ENCODE measurements around the gene LGI4. TPM values are rescaled to one million over a fixed set of nuclear protein-coding genes. Genes with fewer than 3 reads are reported as not detected.

Gene LGI4
- total RNA-seq, 1 experiment from 2014 or later, result not detected

DNA sequence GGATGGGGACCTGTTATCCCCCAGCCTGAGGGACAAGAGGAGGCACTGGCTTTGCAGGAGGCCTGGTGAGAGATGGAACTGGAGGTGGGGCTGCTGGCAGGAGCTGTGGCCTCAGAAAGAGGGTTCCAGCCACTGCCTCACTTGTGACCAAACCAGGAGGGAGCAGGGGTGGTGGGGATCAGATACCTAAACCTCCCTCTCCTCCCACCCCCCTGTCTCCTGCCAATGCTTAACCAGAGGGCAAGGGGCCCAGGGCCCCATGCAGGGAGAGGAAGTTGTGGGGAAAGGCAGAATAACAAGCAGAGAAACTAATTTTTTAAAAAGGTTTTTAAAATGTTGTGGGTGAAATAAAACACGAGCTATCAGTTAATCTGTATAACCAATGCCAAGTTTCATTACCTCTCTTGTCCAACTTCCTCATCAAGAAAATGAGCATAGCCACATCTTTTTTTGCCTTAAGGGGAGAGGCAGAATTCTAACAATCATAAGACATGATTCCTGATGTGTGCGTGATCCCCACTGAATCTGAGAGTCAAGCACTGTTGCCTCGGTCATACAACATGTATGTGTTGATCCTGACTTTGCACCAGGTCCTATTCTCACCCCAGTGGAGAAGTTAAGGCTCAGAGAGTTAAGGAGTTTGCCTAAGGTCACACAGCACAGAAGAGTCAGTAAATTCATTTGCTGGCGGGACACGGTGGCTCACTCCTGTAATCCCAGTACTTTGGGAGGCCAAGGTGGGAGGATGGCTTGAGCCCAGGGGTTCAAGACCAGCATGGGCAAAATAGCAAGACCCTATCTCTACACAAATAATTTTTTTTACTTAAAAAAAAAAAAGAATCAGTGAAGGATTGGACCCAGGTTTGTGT is 32.6 kb upstream of the LGI4 start:
- BruUV-seq (replicated peaks), result no TSS peak
- Histone ChIP-seq H3K9me3 (ENCODE audit: low read depth, low read length, poor library complexity, severe bottlenecking) (peaks cover 5% of the 10 kb centered on the region), H3K4me1 (ENCODE audit: insufficient read depth, low read length, poor library complexity, severe bottlenecking) (no peaks in the 10 kb centered on the region), H3K4me3 (ENCODE audit: low read depth, low read length, poor library complexity, severe bottlenecking) (no peak overlapping the region), H3K27me3 (replicated peaks; ENCODE audit: insufficient read depth, low read depth, low read length, poor library complexity) (no peaks in the 10 kb centered on the region), H3K36me3 (ENCODE audit: insufficient read depth, low read length, poor library complexity, severe bottlenecking) (no peaks in the 10 kb centered on the region), H3K27ac (ENCODE audit: low read depth, low read length, poor library complexity, severe bottlenecking) (no peak overlapping the region)
- TF ChIP-seq EZH2 (IDR thresholded peaks at IDR 0.05; ENCODE audit: borderline replicate concordance, low read depth, low read length, poor library complexity, severe bottlenecking), result no peak
- TF ChIP-seq, protein P1, sequence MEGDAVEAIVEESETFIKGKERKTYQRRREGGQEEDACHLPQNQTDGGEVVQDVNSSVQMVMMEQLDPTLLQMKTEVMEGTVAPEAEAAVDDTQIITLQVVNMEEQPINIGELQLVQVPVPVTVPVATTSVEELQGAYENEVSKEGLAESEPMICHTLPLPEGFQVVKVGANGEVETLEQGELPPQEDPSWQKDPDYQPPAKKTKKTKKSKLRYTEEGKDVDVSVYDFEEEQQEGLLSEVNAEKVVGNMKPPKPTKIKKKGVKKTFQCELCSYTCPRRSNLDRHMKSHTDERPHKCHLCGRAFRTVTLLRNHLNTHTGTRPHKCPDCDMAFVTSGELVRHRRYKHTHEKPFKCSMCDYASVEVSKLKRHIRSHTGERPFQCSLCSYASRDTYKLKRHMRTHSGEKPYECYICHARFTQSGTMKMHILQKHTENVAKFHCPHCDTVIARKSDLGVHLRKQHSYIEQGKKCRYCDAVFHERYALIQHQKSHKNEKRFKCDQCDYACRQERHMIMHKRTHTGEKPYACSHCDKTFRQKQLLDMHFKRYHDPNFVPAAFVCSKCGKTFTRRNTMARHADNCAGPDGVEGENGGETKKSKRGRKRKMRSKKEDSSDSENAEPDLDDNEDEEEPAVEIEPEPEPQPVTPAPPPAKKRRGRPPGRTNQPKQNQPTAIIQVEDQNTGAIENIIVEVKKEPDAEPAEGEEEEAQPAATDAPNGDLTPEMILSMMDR (conservative IDR thresholded peaks at IDR 0.05; ENCODE audit: low read depth, low read length), result no peak
- intact Hi-C loops (cut with micrococcal nuclease; ENCODE audit: unreplicated experiment), result no loop called here
- POLR2A ChIA-PET (ENCODE audit: low non-redundant PET), result no interaction called here
- no peak for DNase-seq (ENCODE audit: low spot score)
- CTCF ChIA-PET, result no interaction called here

DNA sequence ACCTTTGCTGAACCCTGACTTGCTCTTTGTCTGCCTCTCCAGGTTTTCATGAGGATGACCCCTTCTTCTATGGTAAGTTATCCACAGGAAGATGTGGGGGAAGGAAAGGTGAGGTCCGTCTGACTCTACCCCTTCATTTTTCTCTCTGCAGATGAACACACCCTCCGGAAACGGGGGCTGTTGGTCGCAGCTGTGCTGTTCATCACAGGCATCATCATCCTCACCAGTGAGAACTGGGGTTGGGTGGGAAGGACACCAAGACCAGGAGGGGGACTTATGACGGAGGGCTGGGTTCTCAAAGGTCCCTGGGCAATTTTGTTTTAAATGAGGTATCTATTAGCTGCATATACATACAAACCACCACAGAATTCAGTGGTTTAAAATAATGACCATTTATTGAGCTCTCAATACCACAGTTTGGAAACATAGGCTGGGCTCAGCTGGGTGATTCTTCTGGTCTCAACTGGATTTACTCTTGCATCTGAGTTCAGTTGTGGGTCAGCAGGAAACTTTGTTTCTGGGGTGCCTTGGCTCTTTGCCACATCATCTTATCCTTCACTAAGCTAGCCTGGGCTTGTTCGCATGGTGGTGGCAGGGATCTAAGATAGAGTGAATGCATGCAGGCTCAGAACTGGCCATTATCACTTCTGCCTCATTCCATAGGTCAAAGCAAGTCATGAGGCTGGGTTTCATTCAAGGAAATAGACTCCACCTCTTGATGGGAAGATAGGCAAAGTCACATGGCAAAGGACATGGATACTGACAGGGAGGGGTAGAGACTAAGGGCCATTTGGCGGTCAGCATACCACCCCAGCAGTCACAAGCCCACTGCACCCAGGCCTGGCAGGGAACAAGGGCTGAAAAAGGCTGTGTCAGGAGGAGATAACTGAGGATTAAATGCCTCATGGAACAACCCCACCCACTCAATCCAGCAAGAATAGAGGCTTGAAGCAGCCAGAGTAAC is 31.5 kb upstream of the LGI4 start:
- Histone ChIP-seq H3K27me3 (replicated peaks; ENCODE audit: insufficient read depth, low read depth, low read length, poor library complexity) (no peaks in the 10 kb centered on the region), H3K9me3 (ENCODE audit: low read depth, low read length, poor library complexity, severe bottlenecking) (peaks cover 5% of the 10 kb centered on the region), H3K27ac (ENCODE audit: low read depth, low read length, poor library complexity, severe bottlenecking) (no peak overlapping the region), H3K4me3 (ENCODE audit: low read depth, low read length, poor library complexity, severe bottlenecking) (no peak overlapping the region), H3K4me1 (ENCODE audit: insufficient read depth, low read length, poor library complexity, severe bottlenecking) (no peaks in the 10 kb centered on the region), H3K36me3 (ENCODE audit: insufficient read depth, low read length, poor library complexity, severe bottlenecking) (no peaks in the 10 kb centered on the region)
- ChIA-PET CTCF (no interaction called here), POLR2A (ENCODE audit: low non-redundant PET) (interaction anchor here (0.6 kb wide), 1 partner anchor 53 kb away, joined by 3 read pairs; no protein-coding TSS in a partner anchor)
- intact Hi-C loops (cut with micrococcal nuclease; ENCODE audit: unreplicated experiment), result no loop called here
- no peak for TF ChIP-seq EZH2 (IDR thresholded peaks at IDR 0.05; ENCODE audit: borderline replicate concordance, low read depth, low read length, poor library complexity, severe bottlenecking)
- TF ChIP-seq, protein P1 (conservative IDR thresholded peaks at IDR 0.05; ENCODE audit: low read depth, low read length), result no peak
- BruUV-seq (replicated peaks), result no TSS peak
- no peak for DNase-seq (ENCODE audit: low spot score)

DNA sequence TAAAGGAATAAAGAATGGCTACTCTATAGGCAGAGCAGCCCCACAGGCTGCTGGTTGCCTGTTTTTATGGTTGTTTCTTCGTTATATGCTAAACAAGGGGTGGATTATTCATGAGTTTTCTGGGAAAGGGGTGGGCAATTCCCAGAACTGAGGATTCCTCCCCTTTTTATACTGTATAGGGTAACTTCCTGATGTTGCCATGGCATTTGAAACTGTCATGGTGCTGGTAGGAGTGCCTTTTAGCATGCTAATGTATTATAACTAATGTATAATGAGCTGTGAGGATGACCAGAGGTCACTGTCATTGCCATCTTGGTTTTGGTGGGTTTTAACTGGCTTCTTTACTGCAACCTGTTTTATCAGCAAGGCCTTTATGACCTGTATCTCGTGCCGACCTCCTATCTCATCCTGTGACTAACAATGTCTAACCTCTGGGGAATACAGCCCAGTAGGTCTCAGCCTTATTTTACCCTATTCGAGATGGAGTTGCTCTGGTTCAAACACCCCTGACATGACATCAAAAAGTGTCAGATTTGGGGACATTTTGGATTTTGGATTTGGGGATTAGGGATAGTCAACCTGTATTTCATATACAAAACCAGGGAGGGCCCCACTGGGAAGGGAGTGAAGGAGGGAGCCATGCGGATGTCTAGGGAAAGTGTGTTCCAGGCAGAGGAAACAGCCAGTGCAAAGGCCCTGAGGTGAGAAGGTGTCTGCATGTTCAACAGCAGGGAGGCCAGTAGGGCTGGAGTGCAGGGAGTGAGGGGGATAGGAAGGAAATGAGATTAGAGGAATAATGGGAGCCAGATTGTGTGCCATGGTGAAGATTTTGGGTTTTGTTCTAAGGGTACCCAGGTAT is 30.6 kb upstream of the LGI4 start:
- POLR2A ChIA-PET (ENCODE audit: low non-redundant PET), result no interaction called here
- BruUV-seq (replicated peaks), result no TSS peak
- Histone ChIP-seq H3K36me3 (ENCODE audit: insufficient read depth, low read length, poor library complexity, severe bottlenecking) (no peaks in the 10 kb centered on the region), H3K4me3 (ENCODE audit: low read depth, low read length, poor library complexity, severe bottlenecking) (no peak overlapping the region), H3K27ac (ENCODE audit: low read depth, low read length, poor library complexity, severe bottlenecking) (no peak overlapping the region), H3K4me1 (ENCODE audit: insufficient read depth, low read length, poor library complexity, severe bottlenecking) (no peaks in the 10 kb centered on the region), H3K9me3 (ENCODE audit: low read depth, low read length, poor library complexity, severe bottlenecking) (peaks cover 5% of the 10 kb centered on the region), H3K27me3 (replicated peaks; ENCODE audit: insufficient read depth, low read depth, low read length, poor library complexity) (no peaks in the 10 kb centered on the region)
- CTCF ChIA-PET, result no interaction called here
- intact Hi-C loops (cut with micrococcal nuclease; ENCODE audit: unreplicated experiment), result no loop called here
- no peak for DNase-seq (ENCODE audit: low spot score)
- TF ChIP-seq EZH2 (IDR thresholded peaks at IDR 0.05; ENCODE audit: borderline replicate concordance, low read depth, low read length, poor library complexity, severe bottlenecking), result no peak

Measured in A673 (cell line).